NCI-H1694 (cell line): ENCODE measurements around the gene NKAIN2.
A peak's percentile ranks its signal among the peaks of the same experiment; 100 is the strongest.

ENCODE experiments used
- DNase-seq: peaks from one replicate; lab custom pipeline; 2025; lab: John Stamatoyannopoulos, UW

Gene NKAIN2

GRCh38 chr6:123808556-123808955 is 4.9 kb downstream of the NKAIN2 start:
- peak; percentile 2 for DNase-seq

- no peak for DNase-seq
These were observed 6.5 kb downstream of the NKAIN2 start for GRCh38 chr6:123810214-123810613.

- DNase-seq, result no peak
These were observed 7.3 kb downstream of the NKAIN2 start for GRCh38 chr6:123810948-123811347.

- DNase-seq, result no peak
These were observed 7.7 kb downstream of the NKAIN2 start for GRCh38 chr6:123811378-123811777.

- no peak for DNase-seq
These were observed 9.0 kb downstream of the NKAIN2 start for GRCh38 chr6:123812621-123813020.

- DNase-seq, result no peak
These were observed 17.4 kb downstream of the NKAIN2 start for GRCh38 chr6:123821112-123821511.

GRCh38 chr6:123829302-123829953 is 25.8 kb downstream of the NKAIN2 start:
- DNase-seq, result no peak

GRCh38 chr6:123830120-123830519 is 26.5 kb downstream of the NKAIN2 start:
- DNase-seq, result no peak

GRCh38 chr6:123838505-123839234 is 35.0 kb downstream of the NKAIN2 start:
- DNase-seq, result no peak

- no peak for DNase-seq
These were observed 37.6 kb downstream of the NKAIN2 start for GRCh38 chr6:123841067-123841896.

GRCh38 chr6:123844011-123844410 is 40.3 kb downstream of the NKAIN2 start:
- no peak for DNase-seq

GRCh38 chr6:123848347-123848746 is 44.7 kb downstream of the NKAIN2 start:
- no peak for DNase-seq

GRCh38 chr6:123849406-123849805 is 45.7 kb downstream of the NKAIN2 start:
- DNase-seq, result no peak

GRCh38 chr6:123850555-123850954 is 46.9 kb downstream of the NKAIN2 start:
- DNase-seq, result no peak

- no peak for DNase-seq
These were observed 50.5 kb downstream of the NKAIN2 start for GRCh38 chr6:123854201-123854600.

GRCh38 chr6:123855506-123855905 is 51.8 kb downstream of the NKAIN2 start:
- no peak for DNase-seq

GRCh38 chr6:123859291-123859690 is 55.6 kb downstream of the NKAIN2 start:
- no peak for DNase-seq

GRCh38 chr6:123869334-123869733 is 65.7 kb downstream of the NKAIN2 start:
- DNase-seq, result no peak

GRCh38 chr6:123873974-123874373 is 70.3 kb downstream of the NKAIN2 start:
- DNase-seq, result no peak

GRCh38 chr6:123875784-123876183 is 72.1 kb downstream of the NKAIN2 start:
- DNase-seq, result no peak

- no peak for DNase-seq
These were observed 76.1 kb downstream of the NKAIN2 start for GRCh38 chr6:123879749-123880148.

- DNase-seq, result no peak
These were observed 85.3 kb downstream of the NKAIN2 start for GRCh38 chr6:123888771-123889513.
